Astrocyte of the spinal cord (primary cell): Measurements from ENCODE around the gene TPRN.
"Not testable (repeated sequence)": the region's sequence is repeated elsewhere in the genome, so short reads cannot be mapped to it uniquely, and the experiment has no call there.

ENCODE experiments used
- DNase-seq: peaks from one replicate; pipeline ENCODE4 v3.0.0; 2011; ENCODE audit warnings: low read depth, low spot score
- H3K4me3 ChIP-seq: 2 replicates; pipeline ENCODE4 v1.5.1; 2011; ENCODE audit warnings: low read depth, mild to moderate bottlenecking, low read length, moderate library complexity
- in situ Hi-C: cut with HindIII; loops from 2 replicates; pipeline ENCODE4 v1.10.0; 2017; ENCODE audit warnings: low sequenced_read_pairs
- TF ChIP-seq, protein P1 (sequence below): IDR thresholded peaks from 2 replicates; pipeline ENCODE4 v1.5.1; 2012; ENCODE audit warnings: low read depth, mild to moderate bottlenecking, low read length, inconsistent platforms

Gene TPRN

GRCh38 chr9:137243626-137244485 lies 43.3 kb upstream of the TPRN start:
- TF ChIP-seq, protein P1, sequence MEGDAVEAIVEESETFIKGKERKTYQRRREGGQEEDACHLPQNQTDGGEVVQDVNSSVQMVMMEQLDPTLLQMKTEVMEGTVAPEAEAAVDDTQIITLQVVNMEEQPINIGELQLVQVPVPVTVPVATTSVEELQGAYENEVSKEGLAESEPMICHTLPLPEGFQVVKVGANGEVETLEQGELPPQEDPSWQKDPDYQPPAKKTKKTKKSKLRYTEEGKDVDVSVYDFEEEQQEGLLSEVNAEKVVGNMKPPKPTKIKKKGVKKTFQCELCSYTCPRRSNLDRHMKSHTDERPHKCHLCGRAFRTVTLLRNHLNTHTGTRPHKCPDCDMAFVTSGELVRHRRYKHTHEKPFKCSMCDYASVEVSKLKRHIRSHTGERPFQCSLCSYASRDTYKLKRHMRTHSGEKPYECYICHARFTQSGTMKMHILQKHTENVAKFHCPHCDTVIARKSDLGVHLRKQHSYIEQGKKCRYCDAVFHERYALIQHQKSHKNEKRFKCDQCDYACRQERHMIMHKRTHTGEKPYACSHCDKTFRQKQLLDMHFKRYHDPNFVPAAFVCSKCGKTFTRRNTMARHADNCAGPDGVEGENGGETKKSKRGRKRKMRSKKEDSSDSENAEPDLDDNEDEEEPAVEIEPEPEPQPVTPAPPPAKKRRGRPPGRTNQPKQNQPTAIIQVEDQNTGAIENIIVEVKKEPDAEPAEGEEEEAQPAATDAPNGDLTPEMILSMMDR = no peak
- no peak for DNase-seq
- no peak overlapping the region for H3K4me3 ChIP-seq
- in situ Hi-C loops = no loop called here

- DNase-seq, in situ Hi-C loops, H3K4me3 ChIP-seq: not testable (repeated sequence)
Observed at GRCh38 chr9:137243266-137243625, 42.7 kb upstream of the TPRN start.

DNA sequence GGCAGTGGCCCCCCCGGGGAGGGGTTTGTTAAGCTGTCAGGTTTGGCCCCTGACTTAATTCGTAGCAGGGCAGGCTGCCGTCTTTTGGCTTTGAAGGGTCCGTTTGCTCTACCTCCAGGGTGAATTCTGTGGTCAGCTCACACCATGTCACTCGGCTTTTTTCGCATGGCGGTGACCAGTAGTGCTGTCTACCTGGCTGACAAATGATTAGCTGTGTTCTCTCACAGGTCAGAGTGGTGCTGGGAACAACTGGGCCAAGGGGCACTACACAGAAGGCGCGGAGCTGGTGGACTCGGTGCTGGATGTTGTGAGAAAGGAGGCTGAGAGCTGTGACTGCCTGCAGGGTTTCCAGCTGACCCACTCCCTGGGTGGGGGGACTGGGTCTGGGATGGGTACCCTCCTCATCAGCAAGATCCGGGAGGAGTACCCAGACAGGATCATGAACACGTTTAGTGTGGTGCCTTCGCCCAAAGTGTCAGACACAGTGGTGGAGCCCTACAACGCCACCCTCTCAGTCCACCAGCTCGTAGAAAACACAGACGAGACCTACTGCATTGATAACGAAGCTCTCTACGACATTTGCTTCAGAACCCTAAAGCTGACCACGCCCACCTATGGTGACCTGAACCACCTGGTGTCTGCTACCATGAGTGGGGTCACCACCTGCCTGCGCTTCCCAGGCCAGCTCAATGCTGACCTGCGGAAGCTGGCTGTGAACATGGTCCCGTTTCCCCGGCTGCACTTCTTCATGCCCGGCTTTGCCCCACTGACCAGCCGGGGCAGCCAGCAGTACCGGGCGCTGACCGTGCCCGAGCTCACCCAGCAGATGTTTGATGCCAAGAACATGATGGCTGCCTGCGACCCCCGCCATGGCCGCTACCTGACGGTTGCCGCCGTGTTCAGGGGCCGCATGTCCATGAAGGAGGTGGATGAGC lies 42.0 kb upstream of the TPRN start:
- in situ Hi-C loops = no loop called here
- H3K4me3 ChIP-seq = peak overlapping the region; percentile 80
- DNase-seq = no peak
- TF ChIP-seq, protein P1 = no peak

DNA sequence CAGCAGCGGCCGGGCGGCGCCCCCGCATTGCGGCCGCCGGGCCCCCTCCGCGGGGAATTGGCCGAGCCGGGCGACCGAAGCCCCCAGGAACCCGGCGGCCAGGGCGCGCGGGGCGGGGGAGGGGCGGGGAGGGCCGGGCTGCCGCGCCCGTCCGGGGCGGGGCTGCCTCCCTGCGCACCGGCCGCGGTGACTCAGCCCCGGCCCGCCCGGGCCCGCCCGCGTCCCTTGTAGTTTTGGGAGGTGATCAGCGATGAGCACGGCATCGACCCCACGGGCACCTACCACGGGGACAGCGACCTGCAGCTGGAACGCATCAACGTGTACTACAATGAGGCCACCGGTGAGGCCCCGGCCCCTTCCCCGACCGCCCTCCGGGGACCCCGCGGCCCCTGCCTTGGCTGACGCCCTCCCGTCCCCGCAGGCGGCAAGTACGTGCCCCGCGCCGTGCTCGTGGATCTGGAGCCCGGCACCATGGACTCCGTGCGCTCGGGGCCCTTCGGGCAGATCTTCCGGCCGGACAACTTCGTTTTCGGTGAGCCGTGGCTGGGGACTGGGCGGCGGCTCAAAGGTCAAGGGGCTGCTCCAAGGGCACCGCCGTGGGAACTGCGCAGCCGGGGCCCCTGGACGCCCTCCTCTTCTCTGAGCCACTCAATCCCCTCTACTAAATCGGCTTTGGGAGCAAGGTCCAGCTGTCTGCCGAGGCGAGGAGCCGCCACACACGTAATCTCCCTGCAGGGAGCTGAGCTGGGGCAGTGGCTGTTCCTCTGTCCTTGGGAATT lies 41.1 kb upstream of the TPRN start:
- in situ Hi-C loops = no loop called here
- peak overlapping the region; percentile 80 for H3K4me3 ChIP-seq
- DNase-seq = peak; percentile 33
- TF ChIP-seq, protein P1 = no peak

DNA sequence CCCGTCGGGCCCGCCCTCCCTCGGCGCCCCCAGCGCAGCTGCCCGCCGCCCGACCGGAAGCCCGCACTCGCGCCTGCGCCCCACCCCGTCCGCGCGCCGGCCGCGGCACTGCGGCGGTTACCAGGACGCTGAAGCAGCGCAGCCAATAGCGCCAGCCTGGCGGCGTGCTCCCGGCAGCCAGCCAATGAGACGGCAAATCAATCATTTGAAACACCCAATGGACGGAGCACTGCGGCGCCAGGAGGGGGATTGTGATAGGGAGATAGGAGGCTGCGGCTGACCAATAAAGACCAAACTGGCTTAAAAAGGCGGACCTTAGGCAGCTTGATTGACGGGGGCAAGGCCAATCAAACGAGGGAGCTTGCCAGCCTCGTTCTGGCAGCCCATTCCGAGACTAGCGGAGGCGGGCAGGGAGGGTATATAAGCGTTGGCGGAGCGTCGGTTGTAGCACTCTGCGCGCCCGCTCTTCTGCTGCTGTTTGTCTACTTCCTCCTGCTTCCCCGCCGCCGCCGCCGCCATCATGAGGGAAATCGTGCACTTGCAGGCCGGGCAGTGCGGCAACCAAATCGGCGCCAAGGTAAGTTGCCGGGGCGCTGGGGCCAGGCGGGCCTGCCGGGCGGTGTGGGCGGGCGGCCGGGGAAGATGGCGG lies 40.4 kb upstream of the TPRN start, which contains the start of gene TUBB4B:
TSS of gene TUBB4B (plus strand) at position 447 of the 649 bp plus-strand sequence. CDS start at position 521, 74 bp downstream.
- in situ Hi-C loops = no loop called here
- peak; percentile 100 for DNase-seq
- TF ChIP-seq, protein P1 = no peak
- H3K4me3 ChIP-seq = peak within 1 kb of the TSS; percentile 80

DNA sequence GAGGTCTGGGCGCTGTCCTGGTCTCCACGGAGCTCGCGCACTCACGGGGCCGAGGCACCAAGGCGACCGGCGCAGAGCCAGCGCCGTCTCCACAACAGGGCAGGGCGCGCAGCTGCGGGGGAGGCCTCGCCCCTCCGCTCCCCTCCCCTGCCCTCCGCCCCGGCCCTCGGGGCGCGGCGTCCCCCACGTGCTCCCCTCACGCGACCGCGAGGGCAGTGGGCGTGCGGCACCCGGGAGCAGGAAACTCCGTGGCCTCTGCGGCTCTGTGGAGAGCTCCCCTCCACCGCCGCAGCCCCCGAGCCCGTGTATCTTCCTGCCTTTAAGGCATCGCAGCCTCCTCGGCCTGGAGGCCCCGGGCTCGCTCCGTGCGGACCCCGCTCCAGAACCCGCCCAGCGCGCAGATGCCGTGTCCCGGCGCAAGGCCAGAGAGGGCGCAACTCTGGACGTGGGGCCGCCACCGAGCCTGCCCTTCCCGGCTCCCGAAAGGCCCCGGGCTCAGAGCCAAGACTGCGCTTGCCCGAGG lies 39.8 kb upstream of the TPRN start:
- in situ Hi-C loops = no loop called here
- H3K4me3 ChIP-seq = peak overlapping the region; percentile 50
- peak; percentile 83 for DNase-seq
- TF ChIP-seq, protein P1 = no peak

DNA sequence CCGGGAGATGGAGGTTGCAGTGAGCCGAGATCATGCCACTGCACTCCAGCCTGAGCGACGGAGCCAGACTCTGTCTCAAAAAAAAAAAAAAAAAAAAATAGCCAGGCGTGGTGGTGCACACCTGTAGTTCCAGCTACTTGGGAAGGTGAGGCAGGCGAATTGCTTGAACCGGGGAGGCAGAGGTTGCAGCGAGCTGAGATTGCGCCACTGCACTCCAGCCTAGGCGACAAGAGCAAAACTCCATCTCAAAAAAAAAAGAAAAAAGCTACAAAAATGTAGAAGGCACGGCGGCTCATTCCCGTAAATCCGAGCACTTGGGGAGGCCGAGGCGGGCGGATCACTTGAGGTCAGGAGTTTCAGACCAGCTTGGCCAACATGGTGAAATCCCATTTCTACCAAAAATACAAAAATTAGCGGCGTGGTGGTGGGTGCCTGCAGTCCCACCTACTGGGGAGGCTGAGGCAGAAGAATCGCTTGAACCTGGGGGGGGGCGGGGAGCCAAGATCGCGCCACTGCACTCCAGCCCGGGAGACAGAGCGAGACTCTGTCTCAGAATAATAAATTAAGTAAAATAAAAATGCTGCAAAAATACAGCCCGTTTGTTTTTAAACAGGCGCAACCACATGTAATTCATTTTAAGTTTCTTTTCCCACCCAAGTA lies 39.1 kb upstream of the TPRN start:
- DNase-seq, in situ Hi-C loops: not testable (repeated sequence)
- H3K4me3 ChIP-seq = peak overlapping the region; percentile 50
